Glomerular visceral epithelial cell (primary cell): ENCODE data around the gene MX2.
A peak's percentile ranks its signal among the peaks of the same experiment; 100 is the strongest.

Experiments
- DNase-seq: peaks from one replicate; pipeline ENCODE4 v3.0.0-alpha.2; 2016; ENCODE audit errors: extremely low spot score

Gene MX2

GRCh38 chr21:41363370-41364270 is 1.8 kb downstream of the MX2 start:
- no peak for DNase-seq

GRCh38 chr21:41364308-41364707 is 2.5 kb downstream of the MX2 start:
- DNase-seq: no peak

- DNase-seq: no peak
Observed at GRCh38 chr21:41365377-41366107, 3.7 kb downstream of the MX2 start.

- DNase-seq: peak; percentile 92
Observed at GRCh38 chr21:41366522-41367151, 4.8 kb downstream of the MX2 start.

GRCh38 chr21:41367301-41367944 is 5.6 kb downstream of the MX2 start:
- DNase-seq: no peak

GRCh38 chr21:41367945-41368734 is 6.3 kb downstream of the MX2 start:
- DNase-seq: no peak

- DNase-seq: no peak
Observed at GRCh38 chr21:41368735-41369104, 6.9 kb downstream of the MX2 start.

- peak; percentile 31 for DNase-seq
Observed at GRCh38 chr21:41369105-41369919, 7.5 kb downstream of the MX2 start.

- no peak for DNase-seq
Observed at GRCh38 chr21:41369920-41370839, 8.4 kb downstream of the MX2 start.

GRCh38 chr21:41370840-41371684 is 9.2 kb downstream of the MX2 start:
- no peak for DNase-seq

- DNase-seq: no peak
Observed at GRCh38 chr21:41371685-41372030, 9.8 kb downstream of the MX2 start.

GRCh38 chr21:41373253-41373652 is 11.4 kb downstream of the MX2 start:
- no peak for DNase-seq

- no peak for DNase-seq
Observed at GRCh38 chr21:41373763-41374162, 11.9 kb downstream of the MX2 start.

GRCh38 chr21:41374177-41374712 is 12.4 kb downstream of the MX2 start:
- no peak for DNase-seq

- no peak for DNase-seq
Observed at GRCh38 chr21:41374867-41375533, 13.2 kb downstream of the MX2 start.

GRCh38 chr21:41375875-41376274 is 14.0 kb downstream of the MX2 start:
- DNase-seq: no peak

- no peak for DNase-seq
Observed at GRCh38 chr21:41377715-41378114, 15.9 kb downstream of the MX2 start.

- DNase-seq: no peak
Observed at GRCh38 chr21:41378849-41379248, 17.0 kb downstream of the MX2 start.
